Measurements from ENCODE around the gene PLIN1. TPM values are rescaled to one million over a fixed set of nuclear protein-coding genes. Genes with fewer than 3 reads are reported as not detected.

Gene PLIN1
- total RNA-seq, 1 experiment from 2014 or later, result 0.30 TPM

GRCh38 chr15:89615135-89615534 is 64.0 kb downstream of the PLIN1 start:
- Histone ChIP-seq H3K27me3 (replicated peaks; ENCODE audit: insufficient read depth, low read depth, low read length, poor library complexity) (no peaks in the 10 kb centered on the region), H3K27ac (ENCODE audit: low read depth, low read length, poor library complexity, severe bottlenecking) (no peak overlapping the region), H3K9me3 (ENCODE audit: low read depth, low read length, poor library complexity, severe bottlenecking) (peaks cover 23% of the 10 kb centered on the region), H3K36me3 (ENCODE audit: insufficient read depth, low read length, poor library complexity, severe bottlenecking) (peaks cover 100% of the 10 kb centered on the region), H3K4me3 (ENCODE audit: low read depth, low read length, poor library complexity, severe bottlenecking) (no peak overlapping the region), H3K4me1 (ENCODE audit: insufficient read depth, low read length, poor library complexity, severe bottlenecking) (no peaks in the 10 kb centered on the region)
- intact Hi-C loops (cut with micrococcal nuclease; ENCODE audit: unreplicated experiment), result no loop called here
- POLR2A ChIA-PET (ENCODE audit: low non-redundant PET), result no interaction called here
- CTCF ChIA-PET, result no interaction called here
- no peak for DNase-seq (ENCODE audit: low spot score)
- no TSS peak for BruUV-seq (replicated peaks)
- TF ChIP-seq CTCF (conservative IDR thresholded peaks at IDR 0.05; ENCODE audit: low read depth, low read length) (no peak), EZH2 (IDR thresholded peaks at IDR 0.05; ENCODE audit: borderline replicate concordance, low read depth, low read length, poor library complexity, severe bottlenecking) (no peak)

Other genes with a start within 250 kb of the PLIN1 start
- 1.2 and 1.4 TPM in 2 replicates for gene RHCG, start 182.8 kb downstream of the PLIN1 start, total RNA-seq (2021)
- gene TICRR, start 103.9 kb downstream of the PLIN1 start, total RNA-seq (2021), result 55.7 and 56.5 TPM in 2 replicates
- gene KIF7, start 23.9 kb downstream of the PLIN1 start, total RNA-seq (2021), result 9.5 and 11.3 TPM in 2 replicates
- gene PEX11A, start 11.4 kb upstream of the PLIN1 start, total RNA-seq (2021), result 2.7 and 5.4 TPM in 2 replicates
- gene WDR93, start 11.4 kb upstream of the PLIN1 start, total RNA-seq (2021), result not detected in 2 replicates
- gene MESP1, start 71.9 kb upstream of the PLIN1 start, total RNA-seq (2021), result 5.2 and 6.5 TPM in 2 replicates
- 0.26 and 0.81 TPM in 2 replicates for gene MESP2, start 97.0 kb upstream of the PLIN1 start, total RNA-seq (2021)
- gene ANPEP, start 135.5 kb upstream of the PLIN1 start, total RNA-seq (2021), result 0.73 and 1.5 TPM in 2 replicates
- gene AP3S2, start 214.6 kb upstream of the PLIN1 start, total RNA-seq (2021), result 32.0 and 35.2 TPM in 2 replicates
- gene ARPIN, start 233.6 kb upstream of the PLIN1 start, total RNA-seq (2021), result 5.6 and 5.9 TPM in 2 replicates